HG03439 (cell line): ENCODE data around the gene TYROBP.
"Not testable (repeated sequence)": the region's sequence is repeated elsewhere in the genome, so short reads cannot be mapped to it uniquely, and the experiment has no call there.

ENCODE experiments used
- ATAC-seq: cut with Tn5 transposase; IDR thresholded peaks from one replicate; pipeline ENCODE4 v1.9.1; 2021; ENCODE audit warnings: mild to moderate bottlenecking, moderate library complexity; ENCODE audit not compliant: unreplicated experiment

Gene TYROBP

GRCh38 chr19:35932291-35932936, 24.3 kb upstream of the TYROBP start:
- ATAC-seq: no peak

GRCh38 chr19:35931874-35932202, 23.7 kb upstream of the TYROBP start:
- peak; percentile 4 for ATAC-seq

- peak; percentile 99 for ATAC-seq
Observed at GRCh38 chr19:35931161-35931873, 23.2 kb upstream of the TYROBP start.

GRCh38 chr19:35929876-35930275, 21.8 kb upstream of the TYROBP start:
- no peak for ATAC-seq

- ATAC-seq: no peak
Observed at GRCh38 chr19:35928507-35928906, 20.4 kb upstream of the TYROBP start.

GRCh38 chr19:35925501-35925900, 17.4 kb upstream of the TYROBP start:
- no peak for ATAC-seq

- no peak for ATAC-seq
Observed at GRCh38 chr19:35921012-35921411, 12.9 kb upstream of the TYROBP start.

GRCh38 chr19:35919306-35919705, 11.2 kb upstream of the TYROBP start:
- ATAC-seq: no peak

- ATAC-seq: no peak
Observed at GRCh38 chr19:35915443-35915842, 7.3 kb upstream of the TYROBP start.

- ATAC-seq: no peak
Observed at GRCh38 chr19:35913589-35913988, 5.5 kb upstream of the TYROBP start.

- no peak for ATAC-seq
Observed at GRCh38 chr19:35911790-35912189, 3.7 kb upstream of the TYROBP start.

GRCh38 chr19:35911173-35911572, 3.1 kb upstream of the TYROBP start:
- ATAC-seq: no peak

GRCh38 chr19:35910355-35910754, 2.3 kb upstream of the TYROBP start:
- not testable (repeated sequence) for ATAC-seq

GRCh38 chr19:35909684-35910035, 1.6 kb upstream of the TYROBP start:
- no peak for ATAC-seq

GRCh38 chr19:35908973-35909683, 1.0 kb upstream of the TYROBP start:
- no peak for ATAC-seq

GRCh38 chr19:35907377-35907745, 734 bp downstream of the TYROBP start:
- no peak for ATAC-seq

- no peak for ATAC-seq
Observed at GRCh38 chr19:35905178-35905727, 2.8 kb downstream of the TYROBP start.

- ATAC-seq: no peak
Observed at GRCh38 chr19:35904311-35905068, 3.6 kb downstream of the TYROBP start.

GRCh38 chr19:35903550-35904179, 4.4 kb downstream of the TYROBP start:
- ATAC-seq: peak; percentile 44

GRCh38 chr19:35902870-35903475, 5.1 kb downstream of the TYROBP start:
- ATAC-seq: no peak
